ENCODE data around the gene WDR49.

Gene WDR49

GRCh38 chr3:167572991-167573390, 80.8 kb downstream of the WDR49 start:
- no peak overlapping the region for H3K4me3 Mint-ChIP-seq
- no peak overlapping the region for H3K27ac Mint-ChIP-seq
- no peaks in the 10 kb centered on the region for H3K36me3 Mint-ChIP-seq (ENCODE audit: low read depth)
- no peaks in the 10 kb centered on the region for H3K27me3 Mint-ChIP-seq
- no peaks in the 10 kb centered on the region for H3K9me3 Mint-ChIP-seq
- no peaks in the 10 kb centered on the region for H3K4me1 Mint-ChIP-seq (ENCODE audit: low read depth)

GRCh38 chr3:167568634-167569033, 85.1 kb downstream of the WDR49 start:
- no peaks in the 10 kb centered on the region for H3K4me1 Mint-ChIP-seq (ENCODE audit: low read depth)
- H3K27me3 Mint-ChIP-seq = no peaks in the 10 kb centered on the region
- no peaks in the 10 kb centered on the region for H3K9me3 Mint-ChIP-seq
- H3K4me3 Mint-ChIP-seq = no peak overlapping the region
- no peak overlapping the region for H3K27ac Mint-ChIP-seq
- no peaks in the 10 kb centered on the region for H3K36me3 Mint-ChIP-seq (ENCODE audit: low read depth)

DNA sequence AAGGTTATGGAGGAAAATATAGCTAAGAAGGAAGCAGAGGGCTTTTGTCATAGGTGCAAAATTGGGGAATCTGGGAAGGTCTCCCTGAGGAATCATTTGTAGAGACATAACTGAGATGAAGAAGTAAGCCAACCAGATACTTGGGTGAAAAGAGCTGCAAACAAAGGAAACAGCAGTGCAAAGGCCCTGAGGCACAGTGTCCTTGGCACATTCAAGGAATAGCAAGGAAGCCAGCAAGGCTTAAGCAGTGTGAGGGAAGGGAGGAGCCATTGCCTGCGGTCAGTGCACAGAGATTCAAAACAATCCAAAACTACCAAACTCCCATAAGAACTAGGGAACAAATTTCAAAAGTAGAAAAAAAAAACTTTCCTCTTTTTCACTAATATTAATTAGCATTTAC, 88.3 kb downstream of the WDR49 start:
- H3K27ac Mint-ChIP-seq = no peak overlapping the region
- H3K27me3 Mint-ChIP-seq = no peaks in the 10 kb centered on the region
- no peaks in the 10 kb centered on the region for H3K36me3 Mint-ChIP-seq (ENCODE audit: low read depth)
- H3K4me1 Mint-ChIP-seq (ENCODE audit: low read depth) = no peaks in the 10 kb centered on the region
- no peaks in the 10 kb centered on the region for H3K9me3 Mint-ChIP-seq
- H3K4me3 Mint-ChIP-seq = no peak overlapping the region

DNA sequence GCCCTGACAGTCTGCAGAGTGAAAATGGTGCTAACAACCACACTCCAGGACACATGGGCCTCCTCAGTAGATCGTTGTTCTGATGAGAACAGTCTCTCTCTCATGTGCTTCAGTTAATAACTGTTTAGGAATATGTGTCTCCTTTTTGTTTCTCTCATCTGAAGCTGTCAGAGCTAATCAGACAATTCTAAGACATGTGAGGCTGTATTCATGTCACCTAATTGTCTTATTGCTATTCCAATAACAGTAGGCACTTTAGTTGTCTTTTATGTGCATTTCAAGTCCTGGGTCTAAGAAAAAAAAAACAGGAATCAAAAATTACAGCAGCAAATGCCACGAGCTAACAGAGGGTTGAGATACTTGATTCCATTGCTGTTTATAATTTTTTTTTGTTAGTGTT, 89.1 kb downstream of the WDR49 start:
- Mint-ChIP-seq H3K27ac (no peak overlapping the region), H3K36me3 (ENCODE audit: low read depth) (no peaks in the 10 kb centered on the region), H3K9me3 (no peaks in the 10 kb centered on the region), H3K4me3 (no peak overlapping the region), H3K27me3 (no peaks in the 10 kb centered on the region), H3K4me1 (ENCODE audit: low read depth) (no peaks in the 10 kb centered on the region)

DNA sequence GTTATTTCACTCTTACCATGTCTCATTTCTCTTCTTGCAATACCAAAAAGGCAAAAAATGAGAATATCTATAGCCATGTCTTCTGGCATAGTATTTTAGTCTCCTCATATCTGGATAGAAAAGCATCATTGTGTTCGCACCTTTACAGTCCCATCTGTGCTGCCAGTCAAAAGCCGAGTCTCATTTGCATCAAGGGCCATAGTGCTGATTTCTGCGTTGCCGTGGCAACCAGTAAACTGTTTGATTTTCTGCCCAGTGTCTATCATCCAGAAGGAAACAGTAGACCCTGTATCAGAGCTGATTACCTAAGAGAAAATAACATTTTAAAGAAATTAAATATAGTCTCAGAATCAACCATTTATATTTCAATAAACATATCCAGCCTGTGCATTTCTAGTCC, 93.8 kb downstream of the WDR49 start:
- Mint-ChIP-seq H3K4me1 (ENCODE audit: low read depth) (no peaks in the 10 kb centered on the region), H3K36me3 (ENCODE audit: low read depth) (no peaks in the 10 kb centered on the region), H3K27me3 (no peaks in the 10 kb centered on the region), H3K4me3 (no peak overlapping the region), H3K9me3 (no peaks in the 10 kb centered on the region), H3K27ac (no peak overlapping the region)

GRCh38 chr3:167554898-167555297, 98.8 kb downstream of the WDR49 start:
- Mint-ChIP-seq H3K4me1 (ENCODE audit: low read depth) (no peaks in the 10 kb centered on the region), H3K4me3 (no peak overlapping the region), H3K27ac (no peak overlapping the region), H3K36me3 (ENCODE audit: low read depth) (no peaks in the 10 kb centered on the region), H3K27me3 (no peaks in the 10 kb centered on the region), H3K9me3 (no peaks in the 10 kb centered on the region)

DNA sequence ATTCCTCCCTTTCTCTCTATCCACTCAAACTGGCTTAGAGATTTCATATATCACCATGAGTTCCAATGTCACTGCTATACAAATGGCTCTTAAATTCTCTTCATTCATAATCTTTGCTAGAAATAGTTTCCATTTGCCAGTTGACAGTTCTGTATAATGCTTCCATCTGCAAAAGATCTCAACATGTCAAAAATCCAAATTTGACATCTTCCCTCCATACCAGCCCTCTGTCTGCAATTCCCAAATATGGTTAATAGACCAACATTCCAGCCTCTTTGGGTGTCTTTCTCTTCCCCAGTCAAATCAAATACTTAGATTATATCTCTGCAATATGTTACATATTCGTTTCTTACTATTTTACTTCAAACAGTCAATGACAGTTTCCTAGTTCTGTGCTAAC, 115.7 kb downstream of the WDR49 start:
- Mint-ChIP-seq H3K4me1 (ENCODE audit: low read depth) (no peaks in the 10 kb centered on the region), H3K27ac (no peak overlapping the region), H3K4me3 (no peak overlapping the region), H3K9me3 (peaks cover 25% of the 10 kb centered on the region), H3K27me3 (no peaks in the 10 kb centered on the region), H3K36me3 (ENCODE audit: low read depth) (no peaks in the 10 kb centered on the region)

DNA sequence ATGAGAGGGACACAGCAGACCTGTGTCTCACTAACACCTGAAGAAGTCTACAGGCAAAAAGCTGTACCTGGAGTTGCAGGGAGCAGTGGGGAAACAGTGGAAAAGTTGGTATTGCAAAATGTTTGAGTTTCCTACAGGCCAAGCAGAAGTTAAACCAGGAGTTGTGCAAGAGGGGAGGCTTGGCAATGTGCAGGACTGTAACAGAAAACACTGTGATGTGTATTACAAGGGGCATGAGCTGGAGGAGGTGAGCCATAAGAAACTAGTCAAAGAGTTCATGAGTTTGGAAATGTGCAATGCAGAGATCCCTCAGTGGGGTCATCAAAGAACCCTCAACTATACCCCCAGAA, 132.8 kb downstream of the WDR49 start:
- no peak overlapping the region for H3K4me3 Mint-ChIP-seq
- no peaks in the 10 kb centered on the region for H3K9me3 Mint-ChIP-seq
- H3K4me1 Mint-ChIP-seq (ENCODE audit: low read depth) = no peaks in the 10 kb centered on the region
- no peak overlapping the region for H3K27ac Mint-ChIP-seq
- H3K27me3 Mint-ChIP-seq = no peaks in the 10 kb centered on the region
- no peaks in the 10 kb centered on the region for H3K36me3 Mint-ChIP-seq (ENCODE audit: low read depth)

DNA sequence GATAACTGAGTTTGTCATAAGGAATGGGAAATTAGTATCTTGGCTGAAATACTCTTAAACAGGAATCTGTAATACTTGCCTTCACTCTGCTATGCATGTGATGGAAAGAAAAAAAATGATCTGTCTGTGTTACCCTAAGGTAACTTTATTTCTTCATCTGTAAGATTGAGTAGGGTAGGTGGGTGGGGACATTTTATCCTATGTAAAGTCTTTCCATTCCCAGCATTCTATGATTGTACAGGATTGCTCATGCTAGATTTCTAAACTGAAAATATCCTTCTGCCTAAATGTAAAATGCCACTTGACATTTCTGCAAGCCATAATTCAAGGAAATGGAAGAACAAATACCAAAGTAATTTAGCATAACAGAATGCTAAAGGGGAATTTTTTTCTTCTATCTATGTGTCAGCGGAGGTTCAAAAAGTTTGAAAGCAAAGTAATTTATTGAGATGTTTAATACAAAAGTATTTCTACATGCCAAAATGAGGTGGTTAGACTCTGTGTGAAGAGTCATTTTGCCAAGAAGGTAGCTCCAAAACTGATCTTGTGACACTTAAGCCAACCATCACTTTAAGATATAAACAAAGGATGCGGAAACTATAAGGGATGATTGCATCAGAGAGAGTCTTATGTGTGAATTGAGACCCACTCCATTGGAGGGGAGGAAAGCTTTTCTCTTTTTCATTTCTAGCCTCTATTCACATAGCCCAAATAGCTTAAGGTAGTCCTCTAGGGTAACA, 133.3 kb downstream of the WDR49 start:
- no peaks in the 10 kb centered on the region for H3K4me1 Mint-ChIP-seq (ENCODE audit: low read depth)
- no peaks in the 10 kb centered on the region for H3K36me3 Mint-ChIP-seq (ENCODE audit: low read depth)
- no peaks in the 10 kb centered on the region for H3K27me3 Mint-ChIP-seq
- H3K9me3 Mint-ChIP-seq = peaks cover 5% of the 10 kb centered on the region
- H3K4me3 Mint-ChIP-seq = no peak overlapping the region
- H3K27ac Mint-ChIP-seq = no peak overlapping the region

- peaks cover 4% of the 10 kb centered on the region for H3K27me3 Mint-ChIP-seq
These were observed 145.8 kb downstream of the WDR49 start for GRCh38 chr3:167507954-167508353.

GRCh38 chr3:167502401-167502800, 151.3 kb downstream of the WDR49 start:
- H3K9me3 Mint-ChIP-seq = no peaks in the 10 kb centered on the region
- H3K36me3 Mint-ChIP-seq (ENCODE audit: low read depth) = no peaks in the 10 kb centered on the region
- H3K27ac Mint-ChIP-seq = no peak overlapping the region
- H3K4me3 Mint-ChIP-seq = no peak overlapping the region
- no peaks in the 10 kb centered on the region for H3K4me1 Mint-ChIP-seq (ENCODE audit: low read depth)
- peaks cover 4% of the 10 kb centered on the region for H3K27me3 Mint-ChIP-seq

More at GRCh38 chr3:167507954-167508353, 145.8 kb downstream of the WDR49 start:
- Mint-ChIP-seq H3K9me3 (no peaks in the 10 kb centered on the region), H3K4me1 (ENCODE audit: low read depth) (no peaks in the 10 kb centered on the region), H3K4me3 (no peak overlapping the region), H3K36me3 (ENCODE audit: low read depth) (no peaks in the 10 kb centered on the region), H3K27ac (no peak overlapping the region)

GRCh38 chr3:167501941-167502340, 151.8 kb downstream of the WDR49 start:
- no peaks in the 10 kb centered on the region for H3K36me3 Mint-ChIP-seq (ENCODE audit: low read depth)
- H3K4me1 Mint-ChIP-seq (ENCODE audit: low read depth) = no peaks in the 10 kb centered on the region
- H3K27ac Mint-ChIP-seq = no peak overlapping the region
- peaks cover 3% of the 10 kb centered on the region for H3K27me3 Mint-ChIP-seq
- no peaks in the 10 kb centered on the region for H3K9me3 Mint-ChIP-seq
- H3K4me3 Mint-ChIP-seq = no peak overlapping the region

DNA sequence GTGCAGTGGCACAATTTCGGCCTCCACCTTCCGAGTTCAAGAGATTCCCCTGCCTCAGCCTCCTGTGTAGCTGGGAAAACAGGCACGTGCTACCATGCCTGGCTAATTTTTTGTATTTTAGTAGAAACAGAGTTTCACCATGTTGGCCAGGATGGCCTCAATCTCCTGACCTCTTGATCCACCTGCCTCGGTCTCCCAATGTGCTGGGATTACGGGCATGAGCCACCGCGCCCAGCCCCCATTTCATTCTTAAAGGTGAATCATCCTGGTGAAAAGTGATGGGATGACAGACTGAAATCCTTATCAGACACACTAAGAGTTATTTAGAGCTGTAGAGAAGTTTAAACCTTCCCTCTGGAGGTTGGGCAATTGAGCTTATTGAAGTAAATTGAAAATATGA, 155.8 kb downstream of the WDR49 start:
- no peaks in the 10 kb centered on the region for H3K9me3 Mint-ChIP-seq
- no peaks in the 10 kb centered on the region for H3K36me3 Mint-ChIP-seq (ENCODE audit: low read depth)
- no peaks in the 10 kb centered on the region for H3K27me3 Mint-ChIP-seq
- no peak overlapping the region for H3K27ac Mint-ChIP-seq
- no peak overlapping the region for H3K4me3 Mint-ChIP-seq
- no peaks in the 10 kb centered on the region for H3K4me1 Mint-ChIP-seq (ENCODE audit: low read depth)

DNA sequence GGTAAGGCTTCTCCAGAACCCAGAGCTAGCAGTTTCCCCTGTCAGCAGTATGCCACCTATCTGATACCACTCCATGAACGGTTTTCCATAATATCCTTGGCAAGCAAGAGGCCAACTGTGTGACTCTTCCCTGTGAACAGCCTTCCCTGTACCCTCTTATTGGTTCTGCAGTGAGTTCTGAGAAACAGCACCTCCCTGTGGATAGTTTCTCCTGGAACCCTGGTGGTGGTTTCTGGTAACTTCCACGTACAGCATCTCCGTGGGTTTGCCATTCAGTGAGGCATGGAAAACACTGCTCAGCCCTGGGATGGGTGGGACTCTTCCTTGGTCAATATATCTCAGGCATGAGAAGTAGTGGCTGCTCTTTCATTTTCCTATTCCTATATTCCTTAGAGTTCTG, 160.5 kb downstream of the WDR49 start:
- Mint-ChIP-seq H3K27me3 (no peaks in the 10 kb centered on the region), H3K4me1 (ENCODE audit: low read depth) (no peaks in the 10 kb centered on the region), H3K4me3 (no peak overlapping the region), H3K27ac (no peak overlapping the region), H3K9me3 (no peaks in the 10 kb centered on the region), H3K36me3 (ENCODE audit: low read depth) (no peaks in the 10 kb centered on the region)

- no peaks in the 10 kb centered on the region for H3K4me1 Mint-ChIP-seq (ENCODE audit: low read depth)
- H3K27ac Mint-ChIP-seq = no peak overlapping the region
- no peak overlapping the region for H3K4me3 Mint-ChIP-seq
- H3K9me3 Mint-ChIP-seq = no peaks in the 10 kb centered on the region
- H3K36me3 Mint-ChIP-seq (ENCODE audit: low read depth) = no peaks in the 10 kb centered on the region
- H3K27me3 Mint-ChIP-seq = no peaks in the 10 kb centered on the region
These were observed 162.1 kb downstream of the WDR49 start for GRCh38 chr3:167491621-167492020.

- Mint-ChIP-seq H3K9me3 (no peaks in the 10 kb centered on the region), H3K4me3 (no peak overlapping the region), H3K27me3 (no peaks in the 10 kb centered on the region), H3K4me1 (ENCODE audit: low read depth) (no peaks in the 10 kb centered on the region), H3K36me3 (ENCODE audit: low read depth) (no peaks in the 10 kb centered on the region), H3K27ac (no peak overlapping the region)
These were observed 164.2 kb downstream of the WDR49 start for GRCh38 chr3:167489571-167489970.
